LNCaP clone FGC (cell line): ENCODE measurements around the gene CMTM2.

Source experiments
- DNase-seq: peaks from one replicate; pipeline ENCODE4 v3.0.0-alpha.2; 2011; ENCODE audit warnings: low read depth
- H3K4me3 ChIP-seq: 2 replicates; pipeline ENCODE4 v1.5.1; 2011; ENCODE audit warnings: mild to moderate bottlenecking, low read depth, low read length, control low read depth
- CTCF ChIP-seq: IDR thresholded peaks from 2 replicates; pipeline ENCODE4 v1.5.1; 2012; ENCODE audit warnings: mild to moderate bottlenecking; ENCODE audit not compliant: control insufficient read depth, insufficient read depth; ENCODE audit errors: extremely low read depth

CMTM2 gene

DNA sequence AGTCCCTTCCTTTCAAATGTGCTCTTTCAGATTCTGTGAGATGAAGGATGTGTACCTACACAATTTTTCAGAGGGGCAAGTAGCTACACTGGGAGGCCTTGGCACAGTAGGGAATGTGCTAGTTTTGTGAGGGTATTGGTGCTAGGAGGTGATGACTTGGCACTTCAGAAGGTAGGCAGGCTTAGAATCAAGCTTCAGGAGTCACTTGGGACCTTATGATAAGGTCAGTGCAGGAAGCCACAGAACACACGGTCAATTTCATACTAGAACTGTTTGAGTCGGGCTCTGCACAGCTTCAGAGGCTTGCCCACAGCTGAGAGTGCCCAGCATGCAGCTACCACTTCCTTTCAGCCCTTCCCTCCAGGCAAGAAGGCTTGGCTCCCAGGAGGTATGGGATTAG lies 6.9 kb upstream of the CMTM2 start:
- H3K4me3 ChIP-seq = no peak overlapping the region
- DNase-seq = no peak
- TF ChIP-seq CTCF = no peak

- no peak for DNase-seq
- no peak overlapping the region for H3K4me3 ChIP-seq
- no peak for TF ChIP-seq CTCF
These were observed 5.2 kb upstream of the CMTM2 start for GRCh38 chr16:66574081-66574480.

DNA sequence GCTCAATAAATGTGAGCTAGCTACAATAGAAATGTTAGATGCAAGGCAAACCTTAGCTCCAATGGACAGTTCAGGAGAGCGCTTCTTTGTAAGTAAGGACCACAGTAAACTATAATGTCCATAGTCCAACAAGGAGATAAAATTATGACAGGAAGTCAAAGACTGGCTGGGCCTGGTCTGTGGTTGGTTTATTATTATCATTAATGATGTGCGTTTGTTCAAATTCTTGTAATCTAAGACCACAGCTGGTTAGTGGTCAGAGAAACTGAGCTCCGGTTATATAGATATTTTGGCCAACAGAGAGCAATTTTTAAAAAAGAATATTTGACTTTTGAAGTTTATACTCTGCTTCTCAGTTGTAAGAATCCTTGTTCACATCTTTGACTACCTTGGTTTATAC lies 4.7 kb upstream of the CMTM2 start:
- DNase-seq = no peak
- no peak overlapping the region for H3K4me3 ChIP-seq
- no peak for TF ChIP-seq CTCF

DNA sequence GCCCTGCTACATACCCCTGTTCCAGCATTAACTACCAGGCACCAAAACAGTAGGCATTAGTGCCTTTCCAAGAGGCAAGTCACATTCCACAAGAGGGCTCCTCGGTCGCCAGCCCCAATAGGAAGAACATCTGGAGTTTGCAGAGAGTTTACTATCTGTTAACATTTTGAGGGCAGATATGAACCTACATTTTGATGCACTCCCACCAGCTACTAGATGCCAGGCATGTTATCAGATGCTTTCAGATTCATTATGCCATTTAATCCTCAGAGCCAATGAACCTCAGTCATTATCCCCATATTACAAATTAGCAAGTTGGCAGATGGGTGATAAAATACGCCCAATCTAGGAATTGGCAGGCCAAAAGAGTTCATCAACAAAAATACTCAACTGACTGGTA lies 4.2 kb upstream of the CMTM2 start:
- DNase-seq = no peak
- TF ChIP-seq CTCF = no peak

GRCh38 chr16:66576296-66576695 lies 3.0 kb upstream of the CMTM2 start:
- H3K4me3 ChIP-seq = no peak overlapping the region
- TF ChIP-seq CTCF = no peak
- DNase-seq = no peak

More for the DNA sequence above, 4.2 kb upstream of the CMTM2 start:
- H3K4me3 ChIP-seq = no peak overlapping the region

DNA sequence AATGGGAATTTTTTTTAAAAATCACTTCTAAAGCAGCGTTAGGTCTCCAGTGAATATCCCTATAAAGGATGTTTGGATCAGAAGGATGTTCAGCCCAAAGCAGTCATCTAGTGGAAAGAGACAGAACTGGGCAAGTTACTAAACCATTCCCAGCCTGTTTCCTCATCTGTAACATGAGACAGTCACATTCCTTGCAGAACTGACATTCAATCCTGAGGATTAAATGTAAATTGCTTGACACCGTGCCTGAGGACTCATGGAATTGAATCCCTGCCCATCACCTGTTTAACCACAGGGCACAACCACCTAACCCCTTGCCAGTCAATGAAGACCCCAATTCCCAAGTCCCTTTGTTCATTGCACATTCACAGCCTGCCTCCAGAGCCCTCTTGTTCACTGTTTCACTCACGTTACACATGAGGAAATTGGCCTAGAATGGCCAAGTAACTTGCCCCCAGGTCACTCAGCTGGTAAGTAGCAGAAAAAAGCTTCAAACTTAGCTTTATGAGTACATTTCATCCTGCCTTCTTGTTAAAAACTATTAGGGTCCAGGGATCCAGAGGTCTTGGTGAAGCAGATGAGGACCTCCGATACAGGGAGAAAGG lies 1.4 kb downstream of the CMTM2 start:
- no peak for TF ChIP-seq CTCF
- peak; percentile 22 for DNase-seq
- H3K4me3 ChIP-seq = no peak overlapping the region

DNA sequence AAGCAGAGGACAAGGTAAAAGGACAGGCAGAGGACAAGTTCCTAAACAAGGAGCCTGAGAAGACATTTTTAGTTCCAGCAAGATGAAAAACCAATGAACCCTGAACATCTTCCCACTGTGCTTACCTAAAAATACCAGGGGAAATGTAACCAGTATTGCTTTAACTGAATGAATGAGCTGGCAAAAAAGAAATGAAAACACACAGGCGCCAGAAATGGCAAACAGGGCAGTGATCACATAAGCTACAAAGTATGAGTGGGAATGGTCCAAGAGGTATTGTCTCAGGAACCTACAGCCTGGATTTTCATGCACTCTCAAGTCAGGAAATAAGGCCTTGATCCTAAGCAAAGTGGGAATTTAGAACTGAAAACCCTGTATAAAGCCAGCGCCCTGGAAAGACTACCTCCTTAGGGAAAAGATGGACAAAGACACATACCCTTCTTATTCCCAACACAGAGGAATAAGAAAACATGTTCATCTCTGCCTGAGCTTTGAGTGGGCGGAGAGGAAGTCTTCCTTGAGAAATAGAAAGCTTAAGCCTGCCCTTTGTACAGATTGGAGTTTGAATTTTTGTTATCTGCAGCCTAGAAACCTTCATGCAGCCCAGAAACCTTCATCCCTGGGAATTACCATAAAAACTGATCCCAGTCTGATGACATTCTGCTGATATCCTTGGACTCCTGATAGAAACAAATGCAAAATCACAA lies 2.1 kb downstream of the CMTM2 start:
- no peak overlapping the region for H3K4me3 ChIP-seq
- no peak for TF ChIP-seq CTCF
- no peak for DNase-seq
